Esophagus muscularis mucosa (tissue), 3 donors: Measurements from ENCODE around the gene ZNF215.

Experiments
- POLR2A ChIP-seq: fragments of 450-650 bp; IDR thresholded peaks from one replicate; pipeline ENCODE4 v1.6.1; 2017; ENCODE audit warnings: antibody characterized with exemption, moderate library complexity, mild to moderate bottlenecking, low read depth
- TF ChIP-seq, protein P1 (sequence below), 3 experiments: fragments of 200-600 bp in 2 of 3; fragments of 450-650 bp in 1 of 3; sonication (generic) in 2 of 3; IDR thresholded peaks; one replicate each; pipeline ENCODE4 v1.5.1; 2017 to 2019; ENCODE audit warnings: antibody characterized with exemption in 3 of 3, mild to moderate bottlenecking in 2 of 3, moderate library complexity in 1 of 3

DNA sequence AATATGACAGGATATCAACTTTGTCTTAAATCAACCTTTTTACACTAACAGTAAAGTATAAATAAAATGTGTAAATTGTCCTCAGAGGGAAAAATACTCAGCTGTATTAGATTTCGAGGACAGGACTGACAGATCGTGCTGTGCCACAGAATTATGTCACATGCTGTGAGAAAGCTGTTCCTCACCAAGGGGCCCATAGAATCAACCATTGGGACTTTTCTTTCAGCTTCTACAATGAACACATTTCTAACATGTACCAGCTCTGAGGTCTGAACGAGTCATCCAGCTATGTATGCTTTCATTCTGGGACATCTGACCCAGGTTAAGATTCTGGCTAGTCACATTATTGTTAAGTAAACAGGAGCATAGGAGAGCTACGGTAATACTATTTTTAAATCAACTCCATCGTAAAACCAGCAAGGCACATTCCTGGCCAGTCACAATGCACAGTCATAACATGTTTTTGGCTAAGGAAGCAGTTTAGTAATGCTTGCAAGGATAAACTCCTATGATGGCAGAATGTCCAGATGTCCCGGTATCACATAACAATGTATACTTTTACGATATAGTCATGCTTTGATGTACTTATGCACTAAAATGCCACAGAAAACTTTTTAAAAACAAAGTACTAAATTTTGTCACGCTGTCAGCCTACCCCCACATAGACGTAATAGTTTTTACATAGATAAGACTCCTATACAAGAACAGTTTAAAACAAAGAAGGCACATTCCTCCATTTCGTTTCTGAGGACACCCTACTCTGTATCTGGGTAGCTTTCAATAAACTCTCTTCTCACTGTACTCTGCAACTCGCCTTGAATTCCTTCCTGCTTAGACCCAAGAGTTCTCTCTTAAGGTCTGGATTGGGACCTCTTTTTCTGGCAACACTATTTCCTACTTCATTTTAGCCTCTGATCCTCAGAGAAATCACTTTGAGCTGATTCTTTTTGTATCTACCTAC lies 66.5 kb downstream of the ZNF215 start:
- TF ChIP-seq, protein P1, sequence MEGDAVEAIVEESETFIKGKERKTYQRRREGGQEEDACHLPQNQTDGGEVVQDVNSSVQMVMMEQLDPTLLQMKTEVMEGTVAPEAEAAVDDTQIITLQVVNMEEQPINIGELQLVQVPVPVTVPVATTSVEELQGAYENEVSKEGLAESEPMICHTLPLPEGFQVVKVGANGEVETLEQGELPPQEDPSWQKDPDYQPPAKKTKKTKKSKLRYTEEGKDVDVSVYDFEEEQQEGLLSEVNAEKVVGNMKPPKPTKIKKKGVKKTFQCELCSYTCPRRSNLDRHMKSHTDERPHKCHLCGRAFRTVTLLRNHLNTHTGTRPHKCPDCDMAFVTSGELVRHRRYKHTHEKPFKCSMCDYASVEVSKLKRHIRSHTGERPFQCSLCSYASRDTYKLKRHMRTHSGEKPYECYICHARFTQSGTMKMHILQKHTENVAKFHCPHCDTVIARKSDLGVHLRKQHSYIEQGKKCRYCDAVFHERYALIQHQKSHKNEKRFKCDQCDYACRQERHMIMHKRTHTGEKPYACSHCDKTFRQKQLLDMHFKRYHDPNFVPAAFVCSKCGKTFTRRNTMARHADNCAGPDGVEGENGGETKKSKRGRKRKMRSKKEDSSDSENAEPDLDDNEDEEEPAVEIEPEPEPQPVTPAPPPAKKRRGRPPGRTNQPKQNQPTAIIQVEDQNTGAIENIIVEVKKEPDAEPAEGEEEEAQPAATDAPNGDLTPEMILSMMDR (IDR thresholded peaks at IDR 0.05): no peak
- TF ChIP-seq POLR2A: no peak
